NCI-H345 treated with DMSO at 0.1 percent for 48 hours (cell line): ENCODE data around the gene FASN.

ENCODE experiments used
- DNase-seq: peaks from one replicate; lab custom pipeline; 2025; ENCODE audit not compliant: unreplicated experiment; lab: John Stamatoyannopoulos, UW

The FASN gene

GRCh38 chr17:82030470-82031302, 67.3 kb downstream of the FASN start:
- DNase-seq, result peak; percentile 63

GRCh38 chr17:82029990-82030469, 68.0 kb downstream of the FASN start:
- no peak for DNase-seq

GRCh38 chr17:82029391-82029790, 68.6 kb downstream of the FASN start:
- DNase-seq, result no peak

- DNase-seq, result no peak
These were observed 69.1 kb downstream of the FASN start for GRCh38 chr17:82028966-82029365.
